Fibroblast of the aortic adventitia (primary cell): Measurements from ENCODE around the gene NFIX. TPM values are rescaled to one million over a fixed set of nuclear protein-coding genes. Genes with fewer than 3 reads are reported as not detected.

Experiments
- DNase-seq: peaks from one replicate; pipeline ENCODE4 v3.0.0-alpha.2; 2010; ENCODE audit warnings: low read depth
- H3K4me3 ChIP-seq: 2 replicates; pipeline ENCODE4 v1.5.1; 2011; ENCODE audit warnings: low read depth, mild to moderate bottlenecking, control low read depth, low read length, moderate library complexity
- CTCF ChIP-seq: IDR thresholded peaks from 2 replicates; pipeline ENCODE4 v1.5.1; 2011; ENCODE audit warnings: mild to moderate bottlenecking, low read length, control low read depth, inconsistent platforms; ENCODE audit not compliant: insufficient read depth
- total RNA-seq: library from RNA; depleted of rRNA; stranded (reverse); fragments of >200 nt; gene quantifications from 2 replicates; pipeline ENCODE4 v1.2.3, GENCODE V29; 2012; ENCODE audit warnings: low replicate concordance

NFIX gene
- total RNA-seq, 1 donor, result 160 TPM

- no peak for TF ChIP-seq CTCF
- DNase-seq, result no peak
- no peak overlapping the region for H3K4me3 ChIP-seq
Measured at GRCh38 chr19:13039211-13039789, 44.0 kb downstream of the NFIX start.

DNA sequence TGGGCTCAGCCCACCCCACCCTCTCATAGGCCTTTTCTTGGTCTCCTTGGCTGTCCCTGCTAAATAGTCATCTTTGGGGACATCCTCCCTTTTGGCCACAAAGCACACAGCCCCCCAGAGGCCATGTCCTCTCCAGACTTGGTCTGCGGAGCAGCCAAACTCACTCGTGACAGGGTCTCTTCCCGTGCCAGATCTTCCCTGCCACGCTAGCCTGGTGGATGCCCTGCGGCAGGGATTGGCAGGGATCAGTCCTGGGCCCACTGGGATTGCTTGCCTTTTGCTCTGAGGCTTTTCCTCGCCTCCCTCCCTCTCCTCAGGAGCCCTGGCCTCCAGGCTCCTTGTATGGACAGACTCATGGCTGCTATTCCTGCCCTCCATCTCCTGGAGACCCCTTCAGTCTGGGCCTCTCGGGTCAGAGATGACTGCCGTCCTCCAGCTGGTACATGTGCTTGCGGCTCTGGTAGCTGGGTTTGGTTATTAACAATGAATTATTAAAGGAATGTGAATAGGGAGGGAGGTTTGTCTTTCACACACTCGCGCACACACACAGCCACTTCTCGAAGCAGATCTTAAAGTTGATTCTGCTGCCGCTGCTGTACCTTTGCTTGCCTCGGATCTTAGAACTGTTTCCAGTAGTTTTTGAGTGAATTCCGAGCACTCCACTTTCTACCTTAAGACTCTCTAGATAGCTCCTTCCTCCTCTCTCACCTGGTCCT is 45.1 kb downstream of the NFIX start:
- TF ChIP-seq CTCF, result no peak
- peak; percentile 34 for DNase-seq
- no peak overlapping the region for H3K4me3 ChIP-seq

DNA sequence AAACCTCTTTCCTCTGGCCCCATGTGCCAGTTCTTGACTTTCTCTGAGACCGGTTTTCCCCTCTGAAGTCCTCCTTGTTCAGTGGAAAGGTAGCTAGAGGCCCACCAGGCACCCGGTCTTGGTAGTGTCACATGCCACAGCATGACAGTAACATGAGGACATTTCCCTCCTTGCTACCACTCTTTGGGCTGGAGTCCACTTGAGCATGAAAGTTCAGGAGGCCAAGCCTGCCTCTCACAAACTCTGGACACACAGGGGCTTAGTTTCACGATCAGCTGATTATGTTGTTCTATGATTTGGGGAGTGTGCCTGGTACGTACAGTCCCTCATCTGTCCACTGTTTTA is 45.6 kb downstream of the NFIX start:
- no peak for DNase-seq
- H3K4me3 ChIP-seq, result no peak overlapping the region

DNA sequence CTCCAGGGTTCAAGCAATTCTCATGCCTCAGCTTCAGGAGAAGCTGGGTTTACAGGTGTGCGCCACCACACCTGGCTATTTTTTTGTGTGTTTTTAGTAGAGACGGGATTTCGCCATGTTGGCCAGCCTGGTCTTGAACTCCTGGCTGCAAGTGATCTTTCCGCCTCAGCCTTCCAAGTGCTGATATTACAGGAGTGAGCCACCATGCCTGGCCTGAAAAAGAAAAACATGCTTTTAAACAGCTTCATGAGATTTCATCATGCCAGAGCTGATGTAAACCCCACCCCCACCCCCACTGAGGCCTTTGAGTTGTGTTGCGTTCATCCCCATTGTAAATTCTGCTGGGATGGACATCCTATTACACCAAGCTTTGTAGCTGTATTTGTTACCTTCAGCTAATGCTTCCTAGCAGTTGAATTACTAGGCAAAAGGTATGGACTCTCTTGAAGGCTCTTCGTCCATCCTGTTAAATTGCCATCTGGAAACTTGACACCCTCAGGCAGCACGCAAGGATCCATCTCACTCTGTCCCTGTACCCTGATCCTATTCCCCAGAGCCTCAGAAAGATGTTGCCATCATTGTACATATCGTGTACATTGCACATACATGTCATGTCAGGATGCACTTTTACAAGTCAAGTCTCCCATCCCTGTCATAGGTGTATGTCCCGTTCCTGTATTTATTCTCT is 47.3 kb downstream of the NFIX start:
- no peak for TF ChIP-seq CTCF
- H3K4me3 ChIP-seq, result no peak overlapping the region
- peak; percentile 82 for DNase-seq

More for the DNA sequence above, 45.6 kb downstream of the NFIX start:
- TF ChIP-seq CTCF, result no peak

DNA sequence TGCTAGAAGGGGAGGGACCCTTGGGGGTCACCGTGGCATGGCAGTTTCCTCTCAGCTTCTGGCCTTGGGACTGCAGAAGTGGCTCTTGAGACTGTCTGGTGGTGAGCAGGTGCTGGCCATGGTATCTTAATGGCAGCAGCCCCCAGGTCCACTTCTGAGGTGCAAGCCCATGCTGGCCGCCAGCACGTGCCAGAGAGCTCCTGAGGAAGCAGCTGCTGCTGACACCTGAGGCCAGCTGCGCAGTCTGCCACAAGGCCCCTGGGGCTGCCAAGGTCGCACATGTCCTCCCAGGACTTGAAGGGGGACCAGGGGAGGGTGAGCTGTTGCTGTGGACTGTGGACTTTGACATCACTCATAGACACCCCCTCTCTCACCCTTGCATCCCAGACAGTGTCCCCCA is 48.0 kb downstream of the NFIX start:
- DNase-seq, result no peak
- no peak for TF ChIP-seq CTCF
- no peak overlapping the region for H3K4me3 ChIP-seq

DNA sequence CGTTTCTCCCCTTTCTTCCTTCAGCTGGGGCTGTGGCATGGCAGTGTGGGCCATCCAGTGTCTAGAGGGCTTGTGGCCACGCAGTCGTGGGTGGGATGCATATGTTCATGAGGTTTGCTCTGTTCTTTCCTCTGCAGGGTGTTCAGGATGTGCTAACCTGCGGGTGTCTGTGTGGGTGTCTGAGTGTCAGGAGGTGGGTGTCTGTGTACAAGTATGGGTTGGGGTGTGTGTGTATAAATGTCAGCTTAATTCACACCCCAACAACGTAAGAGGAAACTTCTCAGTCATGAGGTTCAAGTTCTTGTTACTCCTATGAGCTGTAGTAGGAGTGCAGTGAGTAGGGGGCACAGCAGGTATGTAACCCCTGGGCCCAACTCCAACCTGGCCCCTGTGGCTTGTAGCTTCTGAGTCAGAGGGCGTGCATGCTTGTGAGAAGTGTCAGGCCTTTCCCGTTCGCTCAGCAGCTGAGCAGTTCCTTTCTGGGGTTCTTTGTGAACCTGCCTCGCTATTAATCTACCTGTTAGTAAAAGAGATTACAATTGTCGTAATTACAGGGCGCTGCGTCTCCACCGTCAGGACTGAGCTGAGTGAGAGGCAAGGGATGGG is 49.1 kb downstream of the NFIX start:
- peak; percentile 51 for DNase-seq
- H3K4me3 ChIP-seq, result no peak overlapping the region
- TF ChIP-seq CTCF, result no peak
